ENCODE measurements around the gene ROPN1L. TPM values are rescaled to one million over a fixed set of nuclear protein-coding genes. Genes with fewer than 3 reads are reported as not detected.

Gene ROPN1L
- total RNA-seq, 1 donor from 2014 or later = 11.5 TPM

DNA sequence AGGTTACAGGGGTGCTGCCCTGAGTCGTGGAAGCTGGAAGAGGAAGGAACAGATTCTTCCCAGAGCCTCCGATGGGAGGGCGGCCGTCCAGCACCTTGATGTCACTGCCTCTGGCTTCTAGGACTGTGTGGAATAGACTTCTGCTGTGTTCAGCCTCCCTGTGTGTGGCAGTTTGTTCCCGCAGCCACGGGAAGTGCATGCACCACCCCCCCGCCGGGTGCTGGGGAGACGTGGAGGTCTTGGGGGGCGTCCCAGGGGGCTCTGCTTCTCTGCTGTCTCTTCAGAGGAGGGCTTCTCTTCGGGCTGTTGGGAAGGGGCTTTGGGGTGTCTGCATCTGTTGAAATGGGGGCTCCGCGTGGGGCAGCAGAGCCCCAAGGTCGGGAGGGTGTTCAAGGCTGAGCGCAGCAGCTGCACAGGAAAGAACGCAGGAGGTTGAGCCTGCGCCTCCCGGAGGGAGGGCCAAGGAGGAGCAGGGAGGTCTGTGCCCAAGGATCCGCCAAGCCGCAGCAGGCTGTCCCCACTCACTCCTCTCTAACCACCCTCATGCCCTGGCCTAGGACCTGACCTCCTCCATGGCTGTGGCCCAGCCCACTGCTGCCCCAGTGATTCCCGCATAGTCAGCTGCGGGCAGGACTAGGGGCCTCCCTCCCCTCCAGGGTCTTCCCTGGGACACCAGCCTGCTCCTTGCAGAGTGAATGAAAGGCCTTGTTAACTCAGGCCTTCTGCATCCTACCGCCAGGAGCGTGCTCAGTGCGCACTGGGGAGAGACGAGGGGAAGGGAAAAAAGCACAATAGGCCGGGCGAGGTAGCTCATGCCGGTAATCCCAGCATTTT lies 45.0 kb downstream of the ROPN1L start:
- Histone ChIP-seq H3K27me3 (ENCODE audit: low read depth) (no peaks in the 10 kb centered on the region), H3K4me3 (no peak overlapping the region), H3K4me1 (peaks cover 32% of the 10 kb centered on the region), H3K36me3 (no peaks in the 10 kb centered on the region), H3K9me3 (no peaks in the 10 kb centered on the region), H3K27ac (no peak overlapping the region)
- DNase-seq = no peak
- ATAC-seq = no peak
- TF ChIP-seq, protein P1, sequence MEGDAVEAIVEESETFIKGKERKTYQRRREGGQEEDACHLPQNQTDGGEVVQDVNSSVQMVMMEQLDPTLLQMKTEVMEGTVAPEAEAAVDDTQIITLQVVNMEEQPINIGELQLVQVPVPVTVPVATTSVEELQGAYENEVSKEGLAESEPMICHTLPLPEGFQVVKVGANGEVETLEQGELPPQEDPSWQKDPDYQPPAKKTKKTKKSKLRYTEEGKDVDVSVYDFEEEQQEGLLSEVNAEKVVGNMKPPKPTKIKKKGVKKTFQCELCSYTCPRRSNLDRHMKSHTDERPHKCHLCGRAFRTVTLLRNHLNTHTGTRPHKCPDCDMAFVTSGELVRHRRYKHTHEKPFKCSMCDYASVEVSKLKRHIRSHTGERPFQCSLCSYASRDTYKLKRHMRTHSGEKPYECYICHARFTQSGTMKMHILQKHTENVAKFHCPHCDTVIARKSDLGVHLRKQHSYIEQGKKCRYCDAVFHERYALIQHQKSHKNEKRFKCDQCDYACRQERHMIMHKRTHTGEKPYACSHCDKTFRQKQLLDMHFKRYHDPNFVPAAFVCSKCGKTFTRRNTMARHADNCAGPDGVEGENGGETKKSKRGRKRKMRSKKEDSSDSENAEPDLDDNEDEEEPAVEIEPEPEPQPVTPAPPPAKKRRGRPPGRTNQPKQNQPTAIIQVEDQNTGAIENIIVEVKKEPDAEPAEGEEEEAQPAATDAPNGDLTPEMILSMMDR (IDR thresholded peaks at IDR 0.05) = no peak
- intact Hi-C loops (cut with DNase I) = no loop called here

GRCh38 chr5:10488144-10488543 lies 46.5 kb downstream of the ROPN1L start:
- Histone ChIP-seq H3K4me1 (peaks cover 32% of the 10 kb centered on the region), H3K9me3 (no peaks in the 10 kb centered on the region), H3K27me3 (ENCODE audit: low read depth) (no peaks in the 10 kb centered on the region), H3K4me3 (no peak overlapping the region), H3K27ac (no peak overlapping the region), H3K36me3 (no peaks in the 10 kb centered on the region)
- ATAC-seq (no peak), DNase-seq (no peak)
- TF ChIP-seq, protein P1 (IDR thresholded peaks at IDR 0.05) = no peak
- intact Hi-C loops (cut with DNase I) = no loop called here

- Histone ChIP-seq H3K27ac (no peak overlapping the region), H3K9me3 (peaks cover 8% of the 10 kb centered on the region), H3K27me3 (ENCODE audit: low read depth) (no peaks in the 10 kb centered on the region), H3K36me3 (no peaks in the 10 kb centered on the region), H3K4me3 (no peak overlapping the region), H3K4me1 (peaks cover 29% of the 10 kb centered on the region)
- TF ChIP-seq, protein P1 (IDR thresholded peaks at IDR 0.05) = no peak
- intact Hi-C loops (cut with DNase I) = no loop called here
- no peak for ATAC-seq
- DNase-seq = no peak
These were observed 48.2 kb downstream of the ROPN1L start for GRCh38 chr5:10489810-10490426.

- no peaks in the 10 kb centered on the region for H3K36me3 ChIP-seq
- intact Hi-C loops (cut with DNase I) = no loop called here
- no peak for ATAC-seq
- H3K27ac ChIP-seq = no peak overlapping the region
- peaks cover 17% of the 10 kb centered on the region for H3K4me1 ChIP-seq
- no peak for DNase-seq
- TF ChIP-seq, protein P1 (IDR thresholded peaks at IDR 0.05) = no peak
- H3K4me3 ChIP-seq = no peak overlapping the region
- no peaks in the 10 kb centered on the region for H3K27me3 ChIP-seq (ENCODE audit: low read depth)
- peaks cover 11% of the 10 kb centered on the region for H3K9me3 ChIP-seq
These were observed 49.4 kb downstream of the ROPN1L start for GRCh38 chr5:10490927-10491672.

- no peaks in the 10 kb centered on the region for H3K36me3 ChIP-seq
- intact Hi-C loops (cut with DNase I) = no loop called here
- no peak for ATAC-seq
- no peak overlapping the region for H3K4me3 ChIP-seq
- no peak overlapping the region for H3K27ac ChIP-seq
- no peaks in the 10 kb centered on the region for H3K27me3 ChIP-seq (ENCODE audit: low read depth)
- H3K4me1 ChIP-seq = peaks cover 15% of the 10 kb centered on the region
- TF ChIP-seq, protein P1 (IDR thresholded peaks at IDR 0.05) = no peak
- no peak for DNase-seq
- H3K9me3 ChIP-seq = peaks cover 11% of the 10 kb centered on the region
These were observed 50.0 kb downstream of the ROPN1L start for GRCh38 chr5:10491673-10492026.
